Measurements from ENCODE around the gene C1RL.
A peak's percentile ranks its signal among the peaks of the same experiment; 100 is the strongest.

DNA sequence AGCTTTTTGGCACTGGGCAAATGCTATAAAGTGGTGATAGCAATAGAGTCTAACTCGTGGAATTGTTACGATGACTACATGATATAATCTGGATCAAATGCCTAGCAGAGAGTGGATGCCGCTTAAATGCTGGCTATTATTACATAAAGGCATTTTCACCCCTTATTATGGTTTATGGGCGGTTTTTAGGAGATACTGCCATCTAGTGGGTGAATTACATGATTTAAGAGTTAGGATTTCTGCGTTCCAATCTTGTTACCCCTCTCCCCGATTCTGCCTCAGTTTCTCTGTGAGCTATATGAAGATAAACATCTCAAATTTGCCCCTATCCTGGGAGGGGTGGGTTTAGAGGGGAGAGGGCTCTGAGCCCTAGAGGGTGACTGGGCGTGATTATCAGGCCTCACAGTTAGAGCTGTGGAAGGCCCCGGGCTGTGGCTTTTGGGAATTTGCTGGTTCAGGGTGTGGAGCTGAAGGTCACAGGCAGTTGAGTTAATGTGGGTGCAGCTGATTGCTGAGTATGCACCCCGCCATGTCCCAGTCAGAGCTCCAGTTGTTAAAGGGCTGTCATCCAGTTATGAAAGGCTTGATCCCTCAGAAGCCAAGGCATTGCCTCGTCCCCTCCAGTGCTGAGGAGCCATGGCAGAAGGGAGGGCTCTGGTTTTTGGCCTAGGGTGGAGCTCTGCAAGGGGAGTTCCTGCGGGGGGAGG is 35.6 kb upstream of the C1RL start:
- TF ChIP-seq, protein P1, sequence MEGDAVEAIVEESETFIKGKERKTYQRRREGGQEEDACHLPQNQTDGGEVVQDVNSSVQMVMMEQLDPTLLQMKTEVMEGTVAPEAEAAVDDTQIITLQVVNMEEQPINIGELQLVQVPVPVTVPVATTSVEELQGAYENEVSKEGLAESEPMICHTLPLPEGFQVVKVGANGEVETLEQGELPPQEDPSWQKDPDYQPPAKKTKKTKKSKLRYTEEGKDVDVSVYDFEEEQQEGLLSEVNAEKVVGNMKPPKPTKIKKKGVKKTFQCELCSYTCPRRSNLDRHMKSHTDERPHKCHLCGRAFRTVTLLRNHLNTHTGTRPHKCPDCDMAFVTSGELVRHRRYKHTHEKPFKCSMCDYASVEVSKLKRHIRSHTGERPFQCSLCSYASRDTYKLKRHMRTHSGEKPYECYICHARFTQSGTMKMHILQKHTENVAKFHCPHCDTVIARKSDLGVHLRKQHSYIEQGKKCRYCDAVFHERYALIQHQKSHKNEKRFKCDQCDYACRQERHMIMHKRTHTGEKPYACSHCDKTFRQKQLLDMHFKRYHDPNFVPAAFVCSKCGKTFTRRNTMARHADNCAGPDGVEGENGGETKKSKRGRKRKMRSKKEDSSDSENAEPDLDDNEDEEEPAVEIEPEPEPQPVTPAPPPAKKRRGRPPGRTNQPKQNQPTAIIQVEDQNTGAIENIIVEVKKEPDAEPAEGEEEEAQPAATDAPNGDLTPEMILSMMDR (IDR thresholded peaks at IDR 0.05; ENCODE audit: poor library complexity), result peak; percentile 63
- no peak for TF ChIP-seq EZH2 (IDR thresholded peaks at IDR 0.05; ENCODE audit: borderline replicate concordance)
- TF ChIP-seq EZH2phosphoT487 (IDR thresholded peaks at IDR 0.05; ENCODE audit: low read depth, severe bottlenecking, unreplicated experiment), result no peak

Measured in hepatocyte (in vitro differentiated cells).